Dedifferentiated amniotic fluid mesenchymal stem cell (primary cell): ENCODE results near the gene NAP1L4.

ENCODE experiments used
- DNase-seq: peaks from one replicate; pipeline ENCODE4 v3.0.0-alpha.2; 2016; ENCODE audit errors: extremely low spot score

NAP1L4 gene

GRCh38 chr11:2992997-2993325 lies 832 bp upstream of the NAP1L4 start:
- DNase-seq: no peak

- peak; percentile 21 for DNase-seq
These were observed 486 bp downstream of the NAP1L4 start for GRCh38 chr11:2991452-2992233.

GRCh38 chr11:2990617-2991451 lies 1.3 kb downstream of the NAP1L4 start:
- DNase-seq: no peak

- DNase-seq: no peak
These were observed 2.6 kb downstream of the NAP1L4 start for GRCh38 chr11:2989551-2989950.

- peak; percentile 22 for DNase-seq
These were observed 3.1 kb downstream of the NAP1L4 start for GRCh38 chr11:2989006-2989405.

GRCh38 chr11:2987881-2988861 lies 4.0 kb downstream of the NAP1L4 start:
- DNase-seq: no peak

- DNase-seq: no peak
These were observed 8.2 kb downstream of the NAP1L4 start for GRCh38 chr11:2983908-2984307.

GRCh38 chr11:2982214-2982613 lies 9.9 kb downstream of the NAP1L4 start:
- no peak for DNase-seq

- DNase-seq: no peak
These were observed 11.0 kb downstream of the NAP1L4 start for GRCh38 chr11:2981130-2981529.

- DNase-seq: no peak
These were observed 11.8 kb downstream of the NAP1L4 start for GRCh38 chr11:2980168-2980840.

GRCh38 chr11:2977113-2977512 lies 15.0 kb downstream of the NAP1L4 start:
- DNase-seq: no peak

GRCh38 chr11:2976294-2977063 lies 15.7 kb downstream of the NAP1L4 start:
- DNase-seq: no peak

GRCh38 chr11:2975594-2975993 lies 16.5 kb downstream of the NAP1L4 start:
- DNase-seq: no peak

GRCh38 chr11:2974272-2974671 lies 17.9 kb downstream of the NAP1L4 start:
- DNase-seq: no peak

- DNase-seq: no peak
These were observed 23.7 kb downstream of the NAP1L4 start for GRCh38 chr11:2968341-2968900.

GRCh38 chr11:2964782-2965181 lies 27.3 kb downstream of the NAP1L4 start:
- no peak for DNase-seq

GRCh38 chr11:2963761-2964160 lies 28.4 kb downstream of the NAP1L4 start:
- no peak for DNase-seq

- no peak for DNase-seq
These were observed 28.9 kb downstream of the NAP1L4 start for GRCh38 chr11:2963112-2963754.

- DNase-seq: no peak
These were observed 31.0 kb downstream of the NAP1L4 start for GRCh38 chr11:2961080-2961479.

- DNase-seq: no peak
These were observed 32.0 kb downstream of the NAP1L4 start for GRCh38 chr11:2960139-2960538.
